ENCODE results near the gene MINDY1. TPM values are rescaled to one million over a fixed set of nuclear protein-coding genes. Genes with fewer than 3 reads are reported as not detected.

MINDY1 gene
- total RNA-seq, 1 donor from 2014 or later = 28.5 TPM

- no peak for TF ChIP-seq CTCF (conservative IDR thresholded peaks at IDR 0.05)
- Mint-ChIP-seq H3K36me3 (peaks cover 59% of the 10 kb centered on the region), H3K27ac (peak overlapping the region; percentile 94)
Observed at GRCh38 chr1:150961756-150962155, 44.9 kb downstream of the MINDY1 start.

DNA sequence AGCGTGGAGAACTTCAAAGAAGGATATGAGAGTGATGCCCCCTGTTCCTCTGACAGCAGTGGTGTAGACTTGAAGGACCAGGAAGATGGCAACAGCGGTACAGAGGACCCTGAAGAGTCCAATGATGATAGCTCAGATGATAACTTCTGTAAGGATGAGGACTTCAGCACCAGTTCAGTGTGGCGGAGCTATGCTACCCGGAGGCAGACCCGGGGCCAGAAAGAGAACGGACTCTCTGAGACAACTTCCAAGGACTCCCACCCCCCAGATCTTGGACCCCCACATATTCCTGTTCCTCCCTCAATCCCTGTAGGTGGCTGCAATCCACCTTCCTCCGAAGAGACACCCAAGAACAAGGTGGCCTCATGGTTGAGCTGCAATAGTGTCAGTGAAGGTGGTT, 46.1 kb downstream of the MINDY1 start:
- H3K9me3 Mint-ChIP-seq = peaks cover 5% of the 10 kb centered on the region
- H3K27me3 Mint-ChIP-seq = no peaks in the 10 kb centered on the region
- no peak for DNase-seq (ENCODE audit: extremely low spot score, unreplicated experiment)
- H3K27ac Mint-ChIP-seq = peak overlapping the region; percentile 56
- TF ChIP-seq CTCF (conservative IDR thresholded peaks at IDR 0.05) = no peak
- H3K4me3 Mint-ChIP-seq = no peak overlapping the region
- peaks cover 51% of the 10 kb centered on the region for H3K36me3 Mint-ChIP-seq
- no peaks in the 10 kb centered on the region for H3K4me1 Mint-ChIP-seq (ENCODE audit: unreplicated experiment)

More at GRCh38 chr1:150961756-150962155, 44.9 kb downstream of the MINDY1 start:
- Mint-ChIP-seq H3K4me3 (peak overlapping the region; percentile 65), H3K4me1 (ENCODE audit: unreplicated experiment) (no peaks in the 10 kb centered on the region), H3K27me3 (no peaks in the 10 kb centered on the region), H3K9me3 (peaks cover 5% of the 10 kb centered on the region)
- no peak for DNase-seq (ENCODE audit: extremely low spot score, unreplicated experiment)

GRCh38 chr1:150957666-150958065, 49.0 kb downstream of the MINDY1 start:
- no peak for TF ChIP-seq CTCF (conservative IDR thresholded peaks at IDR 0.05)
- Mint-ChIP-seq H3K27ac (no peak overlapping the region), H3K4me3 (no peak overlapping the region), H3K36me3 (peaks cover 44% of the 10 kb centered on the region), H3K4me1 (ENCODE audit: unreplicated experiment) (no peaks in the 10 kb centered on the region), H3K9me3 (peaks cover 5% of the 10 kb centered on the region), H3K27me3 (no peaks in the 10 kb centered on the region)
- no peak for DNase-seq (ENCODE audit: extremely low spot score, unreplicated experiment)

DNA sequence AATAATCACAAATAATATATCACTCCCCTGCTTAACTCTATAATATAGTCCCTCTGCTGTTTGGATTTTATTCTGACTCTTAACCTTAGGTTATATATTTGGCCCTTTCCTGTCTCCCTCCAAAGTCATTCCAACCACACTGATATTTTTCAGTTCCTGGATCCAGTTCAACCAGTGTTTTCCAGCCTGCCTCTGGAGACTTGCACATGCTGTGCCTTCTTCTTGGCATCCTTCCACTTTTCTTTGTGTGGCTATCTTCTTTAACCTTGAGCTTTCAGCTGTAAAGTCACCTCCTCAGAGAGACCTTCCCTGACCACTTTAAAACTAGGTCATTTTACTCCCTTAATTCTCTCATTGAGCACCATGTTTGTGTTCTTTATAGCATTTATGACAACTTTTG, 51.4 kb downstream of the MINDY1 start:
- Mint-ChIP-seq H3K27ac (no peak overlapping the region), H3K4me3 (no peak overlapping the region), H3K36me3 (peaks cover 47% of the 10 kb centered on the region)

GRCh38 chr1:150954708-150955107, 52.0 kb downstream of the MINDY1 start:
- no peak for DNase-seq (ENCODE audit: extremely low spot score, unreplicated experiment)
- Mint-ChIP-seq H3K36me3 (peaks cover 45% of the 10 kb centered on the region), H3K4me3 (no peak overlapping the region), H3K27me3 (no peaks in the 10 kb centered on the region), H3K27ac (no peak overlapping the region), H3K9me3 (peaks cover 5% of the 10 kb centered on the region), H3K4me1 (ENCODE audit: unreplicated experiment) (no peaks in the 10 kb centered on the region)
- no peak for TF ChIP-seq CTCF (conservative IDR thresholded peaks at IDR 0.05)

More for the DNA sequence above, 51.4 kb downstream of the MINDY1 start:
- Mint-ChIP-seq H3K9me3 (peaks cover 5% of the 10 kb centered on the region), H3K4me1 (ENCODE audit: unreplicated experiment) (no peaks in the 10 kb centered on the region), H3K27me3 (no peaks in the 10 kb centered on the region)
- no peak for DNase-seq (ENCODE audit: extremely low spot score, unreplicated experiment)
- TF ChIP-seq CTCF (conservative IDR thresholded peaks at IDR 0.05) = no peak

Other genes starting within 250 kb of the MINDY1 start
- 7.7 and 18.1 TPM in 2 replicates for gene CTSS, start 241.1 kb downstream of the MINDY1 start, total RNA-seq (ENCODE audit: low replicate concordance)
- gene CTSK, start 198.6 kb downstream of the MINDY1 start, total RNA-seq (ENCODE audit: low replicate concordance) = 4.1 and 16.7 TPM in 2 replicates
- 30.1 and 36.1 TPM in 2 replicates for gene ARNT, start 130.3 kb downstream of the MINDY1 start, total RNA-seq (ENCODE audit: low replicate concordance)
- not detected in 2 replicates for gene CTXND2, start 119.8 kb downstream of the MINDY1 start, total RNA-seq (ENCODE audit: low replicate concordance)
- gene SETDB1, start 80.5 kb downstream of the MINDY1 start, total RNA-seq (ENCODE audit: low replicate concordance) = 53.5 and 73.8 TPM in 2 replicates
- 129 and 181 TPM in 2 replicates for gene CERS2, start 32.1 kb downstream of the MINDY1 start, total RNA-seq (ENCODE audit: low replicate concordance)
- gene ANXA9, start 24.6 kb downstream of the MINDY1 start, total RNA-seq (ENCODE audit: low replicate concordance) = 5.8 and 9.5 TPM in 2 replicates
- 16.3 and 20.4 TPM in 2 replicates for gene PRUNE1, start 1.5 kb upstream of the MINDY1 start, total RNA-seq (ENCODE audit: low replicate concordance)
- 27.7 and 70.3 TPM in 2 replicates for gene BNIPL, start 29.7 kb upstream of the MINDY1 start, total RNA-seq (ENCODE audit: low replicate concordance)
- gene C1orf56, start 40.8 kb upstream of the MINDY1 start, total RNA-seq (ENCODE audit: low replicate concordance) = 4.7 and 8.6 TPM in 2 replicates
- gene CDC42SE1, start 52.7 kb upstream of the MINDY1 start, total RNA-seq (ENCODE audit: low replicate concordance) = 109 and 176 TPM in 2 replicates
- 9.0 and 17.0 TPM in 2 replicates for gene MLLT11, start 53.5 kb upstream of the MINDY1 start, total RNA-seq (ENCODE audit: low replicate concordance)
- 13.6 and 14.3 TPM in 2 replicates for gene GABPB2, start 63.9 kb upstream of the MINDY1 start, total RNA-seq (ENCODE audit: low replicate concordance)
- gene SEMA6C, start 139.7 kb upstream of the MINDY1 start, total RNA-seq (ENCODE audit: low replicate concordance) = 10.6 and 37.1 TPM in 2 replicates
- gene TNFAIP8L2, start 149.7 kb upstream of the MINDY1 start, total RNA-seq (ENCODE audit: low replicate concordance) = not detected in 2 replicates
- 8.9 and 12.3 TPM in 2 replicates for gene LYSMD1, start 159.0 kb upstream of the MINDY1 start, total RNA-seq (ENCODE audit: low replicate concordance)
- 39.3 and 42.1 TPM in 2 replicates for gene SCNM1, start 159.2 kb upstream of the MINDY1 start, total RNA-seq (ENCODE audit: low replicate concordance)
- gene TMOD4, start 169.1 kb upstream of the MINDY1 start, total RNA-seq (ENCODE audit: low replicate concordance) = 1.9 TPM in 2 replicates
- gene VPS72, start 183.3 kb upstream of the MINDY1 start, total RNA-seq (ENCODE audit: low replicate concordance) = 95.8 and 97.4 TPM in 2 replicates
- gene PIP5K1A, start 191.7 kb upstream of the MINDY1 start, total RNA-seq (ENCODE audit: low replicate concordance) = 69.8 and 77.3 TPM in 2 replicates
- 146 and 170 TPM in 2 replicates for gene PSMD4, start 247.8 kb upstream of the MINDY1 start, total RNA-seq (ENCODE audit: low replicate concordance)